Mammary epithelial cell (primary cell): ENCODE data around the gene LY6G6D.

Experiments
- CTCF ChIP-seq, 2 donors: IDR thresholded peaks in 1 of 2; conservative IDR thresholded peaks in 1 of 2; 2 replicates each; pipeline ENCODE4 v1.5.1; 2011 to 2012; ENCODE audit warnings: inconsistent platforms in 2 of 2, low read length in 2 of 2, mild to moderate bottlenecking in 2 of 2, control low read depth in 1 of 2, low read depth in 1 of 2; ENCODE audit not compliant: insufficient read depth in 1 of 2; ENCODE audit errors: extremely low read depth in 1 of 2
- EZH2 ChIP-seq: IDR thresholded peaks from 2 replicates; pipeline ENCODE4 v1.6.1; 2012; ENCODE audit warnings: low read length, inconsistent platforms, borderline replicate concordance

DNA sequence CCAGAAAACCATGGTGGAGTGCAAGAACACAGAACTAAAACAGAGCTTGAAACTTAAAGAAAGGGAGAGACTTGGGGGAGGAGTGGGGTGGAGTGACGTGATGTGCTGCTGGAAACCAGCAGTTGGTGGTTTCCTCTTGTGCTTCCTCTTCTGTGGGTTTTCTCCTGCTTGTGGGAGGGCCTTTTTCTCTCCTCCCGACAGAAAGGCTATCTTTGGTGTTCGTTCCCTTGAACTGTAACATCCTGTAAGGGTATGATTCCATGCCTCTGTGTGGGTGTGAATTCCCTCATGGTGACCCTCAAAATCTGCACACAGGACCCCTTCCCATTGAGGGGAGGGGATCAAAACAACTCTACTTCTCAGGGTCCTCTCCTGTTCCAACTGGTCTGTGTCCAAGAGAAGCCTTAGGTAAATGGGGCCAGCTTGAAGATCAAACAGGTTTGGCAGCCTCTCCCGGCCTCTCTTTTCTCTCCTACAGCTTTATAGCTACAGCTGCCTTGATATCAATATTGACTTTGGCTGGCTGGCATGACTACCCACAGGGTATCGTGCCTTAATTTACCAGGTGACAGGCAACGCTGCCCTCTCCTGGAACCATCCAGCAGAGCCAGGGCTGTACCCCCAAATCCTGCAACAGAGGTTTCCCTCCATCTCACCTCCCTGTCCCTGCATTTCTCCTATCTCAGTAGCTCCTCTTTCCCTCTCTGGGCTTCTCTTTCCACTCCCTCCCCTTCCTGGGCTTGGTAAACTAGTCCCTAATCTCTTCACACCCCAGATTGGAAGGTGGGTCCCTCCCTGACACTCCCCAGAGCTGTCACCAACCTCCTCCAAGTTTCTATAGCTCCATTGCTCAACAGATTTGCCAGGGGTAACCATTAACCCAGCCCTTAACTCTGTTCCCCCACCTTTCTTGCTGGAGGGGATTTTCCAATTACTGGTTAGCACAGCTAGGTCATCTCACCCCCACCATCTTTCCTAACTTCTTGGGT, 23.1 kb downstream of the LY6G6D start:
- TF ChIP-seq CTCF (conservative IDR thresholded peaks at IDR 0.05 in 1 of 2, IDR thresholded peaks at IDR 0.05 in 1 of 2; ENCODE audit: extremely low read depth in 1 of 2, insufficient read depth in 1 of 2, low read depth in 1 of 2, low read length in 2 of 2): peak; percentile 9 to 40
- no peak for TF ChIP-seq EZH2
